Measurements from ENCODE around the gene SLC39A7. TPM values are rescaled to one million over a fixed set of nuclear protein-coding genes. Genes with fewer than 3 reads are reported as not detected.

Gene SLC39A7
- total and polyA plus RNA-seq, 2 experiments from 2014 or later, result 26.9 to 126 TPM

- DNase-seq, result no peak
- H3K27me3 ChIP-seq (replicated peaks; ENCODE audit: insufficient read depth), result peaks cover 15% of the 10 kb centered on the region
- H3K9ac ChIP-seq, result no peak overlapping the region
- no peaks in the 10 kb centered on the region for H3K4me1 ChIP-seq (ENCODE audit: insufficient read depth)
- no peaks in the 10 kb centered on the region for H3K36me3 ChIP-seq (ENCODE audit: low read depth)
- no peak overlapping the region for H2AFZ ChIP-seq
- H3K79me2 ChIP-seq (ENCODE audit: insufficient read depth), result no peaks in the 10 kb centered on the region
- in situ Hi-C loops (cut with MboI), result no loop called here
- WGBS, 2 experiments (ENCODE audit: low coverage in 1 of 2, low lambda C conversion rate in 2 of 2, missing lambda C conversion rate in 2 of 2), result 30 to 33% methylated on average over 1 of the region's 1 CpG
- H4K20me1 ChIP-seq (ENCODE audit: insufficient read depth), result no peaks in the 10 kb centered on the region
- no peaks in the 10 kb centered on the region for H3F3A ChIP-seq (ENCODE audit: insufficient read depth)
- no peak overlapping the region for H3K4me3 ChIP-seq
- H3K4me2 ChIP-seq (ENCODE audit: unreplicated experiment), result no peak overlapping the region
- H3K27ac ChIP-seq, result no peak overlapping the region
- H3K9me2 ChIP-seq (ENCODE audit: insufficient read depth), result no peaks in the 10 kb centered on the region
- no peaks in the 10 kb centered on the region for H3K9me3 ChIP-seq (ENCODE audit: low read depth)
- TF ChIP-seq EZH2 (IDR thresholded peaks at IDR 0.05; ENCODE audit: insufficient read depth, poor library complexity, severe bottlenecking) (no peak), EZH2phosphoT487 (IDR thresholded peaks at IDR 0.05; ENCODE audit: insufficient read depth, low read depth) (no peak)
These were observed 12.9 kb upstream of the SLC39A7 start for GRCh38 chr6:33187809-33188208.

- 68 to 69% methylated on average over 8 of the region's 8 CpGs for WGBS, 2 experiments (ENCODE audit: low coverage in 1 of 2, low lambda C conversion rate in 2 of 2, missing lambda C conversion rate in 2 of 2)
- Histone ChIP-seq H4K20me1 (ENCODE audit: insufficient read depth) (no peaks in the 10 kb centered on the region), H3K9me2 (ENCODE audit: insufficient read depth) (no peaks in the 10 kb centered on the region)
These were observed 11.5 kb upstream of the SLC39A7 start for GRCh38 chr6:33189164-33189563.

GRCh38 chr6:33189625-33190448, 10.8 kb upstream of the SLC39A7 start:
- H3K27ac ChIP-seq, result no peak overlapping the region
- H2AFZ ChIP-seq, result no peak overlapping the region
- no peaks in the 10 kb centered on the region for H3K79me2 ChIP-seq (ENCODE audit: insufficient read depth)
- no peaks in the 10 kb centered on the region for H4K20me1 ChIP-seq (ENCODE audit: insufficient read depth)
- no peak for DNase-seq
- H3K36me3 ChIP-seq (ENCODE audit: low read depth), result peaks cover under 1% of the 10 kb centered on the region; the same call in 1 of the 2 replicates
- H3F3A ChIP-seq (ENCODE audit: insufficient read depth), result 0 out of 2 replicates have a peak, but pooled peaks cover 8% of the 10 kb centered on the region
- H3K4me3 ChIP-seq, result no peak overlapping the region
- peaks cover 15% of the 10 kb centered on the region for H3K27me3 ChIP-seq (replicated peaks; ENCODE audit: insufficient read depth)
- no peaks in the 10 kb centered on the region for H3K4me1 ChIP-seq (ENCODE audit: insufficient read depth)
- no peaks in the 10 kb centered on the region for H3K9me3 ChIP-seq (ENCODE audit: low read depth)
- WGBS, 2 experiments (ENCODE audit: low coverage in 1 of 2, low lambda C conversion rate in 2 of 2, missing lambda C conversion rate in 2 of 2), result 39 to 48% methylated on average over 5 to 7 of the region's 7 CpGs
- H3K4me2 ChIP-seq (ENCODE audit: unreplicated experiment), result no peak overlapping the region
- TF ChIP-seq EZH2phosphoT487 (IDR thresholded peaks at IDR 0.05; ENCODE audit: insufficient read depth, low read depth) (no peak), EZH2 (IDR thresholded peaks at IDR 0.05; ENCODE audit: insufficient read depth, poor library complexity, severe bottlenecking) (no peak)
- in situ Hi-C loops (cut with MboI), result no loop called here
- no peak overlapping the region for H3K9ac ChIP-seq
- no peaks in the 10 kb centered on the region for H3K9me2 ChIP-seq (ENCODE audit: insufficient read depth)

More at GRCh38 chr6:33189164-33189563, 11.5 kb upstream of the SLC39A7 start:
- no peaks in the 10 kb centered on the region for H3K79me2 ChIP-seq (ENCODE audit: insufficient read depth)
- H3K36me3 ChIP-seq (ENCODE audit: low read depth), result no peaks in the 10 kb centered on the region; the same call in 1 of the 2 replicates
- no peak for DNase-seq
- H2AFZ ChIP-seq, result no peak overlapping the region
- H3K27me3 ChIP-seq (replicated peaks; ENCODE audit: insufficient read depth), result peaks cover 15% of the 10 kb centered on the region
- in situ Hi-C loops (cut with MboI), result no loop called here
- H3K9me3 ChIP-seq (ENCODE audit: low read depth), result no peaks in the 10 kb centered on the region
- no peaks in the 10 kb centered on the region for H3K4me1 ChIP-seq (ENCODE audit: insufficient read depth)
- no peak overlapping the region for H3K9ac ChIP-seq
- no peak overlapping the region for H3K27ac ChIP-seq
- no peak for TF ChIP-seq EZH2phosphoT487 (IDR thresholded peaks at IDR 0.05; ENCODE audit: insufficient read depth, low read depth)
- no peak overlapping the region for H3K4me3 ChIP-seq
- H3F3A ChIP-seq (ENCODE audit: insufficient read depth), result 0 out of 2 replicates have a peak, but pooled peaks cover 7% of the 10 kb centered on the region
- no peak overlapping the region for H3K4me2 ChIP-seq (ENCODE audit: unreplicated experiment)

- H3K27me3 ChIP-seq (replicated peaks; ENCODE audit: insufficient read depth), result peaks cover 15% of the 10 kb centered on the region
- no peak for DNase-seq
- H2AFZ ChIP-seq, result no peak overlapping the region
- no peak overlapping the region for H3K4me3 ChIP-seq
- no peak for TF ChIP-seq EZH2phosphoT487 (IDR thresholded peaks at IDR 0.05; ENCODE audit: insufficient read depth, low read depth)
- TF ChIP-seq EZH2 (IDR thresholded peaks at IDR 0.05; ENCODE audit: insufficient read depth, poor library complexity, severe bottlenecking), result no peak
- no peaks in the 10 kb centered on the region for H4K20me1 ChIP-seq (ENCODE audit: insufficient read depth)
- H3K9me2 ChIP-seq (ENCODE audit: insufficient read depth), result no peaks in the 10 kb centered on the region
- no peak overlapping the region for H3K4me2 ChIP-seq (ENCODE audit: unreplicated experiment)
- no peaks in the 10 kb centered on the region for H3K79me2 ChIP-seq (ENCODE audit: insufficient read depth)
- H3K4me1 ChIP-seq (ENCODE audit: insufficient read depth), result no peaks in the 10 kb centered on the region
- peaks cover 8% of the 10 kb centered on the region; the same call in 1 of the 2 replicates for H3K36me3 ChIP-seq (ENCODE audit: low read depth)
- H3K9me3 ChIP-seq (ENCODE audit: low read depth), result no peaks in the 10 kb centered on the region
- in situ Hi-C loops (cut with MboI), result no loop called here
- 82 to 85% methylated on average over 5 to 11 of the region's 11 CpGs for WGBS, 2 experiments (ENCODE audit: low coverage in 1 of 2, low lambda C conversion rate in 2 of 2, missing lambda C conversion rate in 2 of 2)
- H3K9ac ChIP-seq, result no peak overlapping the region
- H3K27ac ChIP-seq, result no peak overlapping the region
- H3F3A ChIP-seq (ENCODE audit: insufficient read depth), result 0 out of 2 replicates have a peak, but pooled peaks cover 8% of the 10 kb centered on the region
These were observed 10.1 kb upstream of the SLC39A7 start for GRCh38 chr6:33190504-33191107.
